Neuron (in vitro differentiated cells): ENCODE measurements around the gene ENKUR.
"Not testable (repeated sequence)": the region's sequence is repeated elsewhere in the genome, so short reads cannot be mapped to it uniquely, and the experiment has no call there.

Experiments
- H2AFZ ChIP-seq: one replicate; pipeline ENCODE4 v1.6.1; 2013; ENCODE audit warnings: low read depth, mild to moderate bottlenecking, inconsistent platforms, low read length, moderate library complexity
- H3K27me3 ChIP-seq: one replicate; pipeline ENCODE4 v1.6.1; 2013; ENCODE audit warnings: low read length; ENCODE audit not compliant: insufficient read depth
- H3K36me3 ChIP-seq: one replicate; pipeline ENCODE4 v1.6.1; 2013; ENCODE audit warnings: low read length; ENCODE audit not compliant: insufficient read depth
- H3K4me1 ChIP-seq: one replicate; pipeline ENCODE4 v1.6.1; 2013; ENCODE audit warnings: low read length; ENCODE audit not compliant: insufficient read depth
- H3K4me3 ChIP-seq: 2 replicates; pipeline ENCODE4 v1.5.1; 2013; ENCODE audit warnings: mild to moderate bottlenecking, low read length, moderate library complexity
- H3K9me3 ChIP-seq: one replicate; pipeline ENCODE4 v1.6.1; 2013; ENCODE audit warnings: low read length

Gene ENKUR

DNA sequence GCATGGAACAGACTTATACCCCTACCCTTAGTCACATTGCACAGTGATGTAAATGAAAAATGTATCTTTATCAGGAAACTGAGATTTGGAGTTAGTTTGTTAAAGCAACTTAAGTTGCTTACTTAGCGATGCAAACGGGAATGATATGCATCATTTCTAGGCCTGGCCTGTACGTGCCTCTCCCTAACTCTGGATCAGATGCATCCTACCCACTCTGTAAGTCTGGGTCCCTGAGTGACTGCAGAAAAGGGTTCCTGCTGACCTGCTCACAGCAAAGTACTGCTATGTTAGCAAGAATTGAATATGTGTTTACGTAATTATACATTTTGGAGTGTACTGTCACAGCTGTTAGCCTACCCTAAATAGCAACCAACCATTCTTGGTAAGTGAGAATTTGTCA, 32.8 kb downstream of the ENKUR start:
- H3K9me3 ChIP-seq = no peaks in the 10 kb centered on the region
- no peak overlapping the region for H2AFZ ChIP-seq
- no peaks in the 10 kb centered on the region for H3K4me1 ChIP-seq
- no peaks in the 10 kb centered on the region for H3K27me3 ChIP-seq
- no peaks in the 10 kb centered on the region for H3K36me3 ChIP-seq
- no peak overlapping the region for H3K4me3 ChIP-seq

DNA sequence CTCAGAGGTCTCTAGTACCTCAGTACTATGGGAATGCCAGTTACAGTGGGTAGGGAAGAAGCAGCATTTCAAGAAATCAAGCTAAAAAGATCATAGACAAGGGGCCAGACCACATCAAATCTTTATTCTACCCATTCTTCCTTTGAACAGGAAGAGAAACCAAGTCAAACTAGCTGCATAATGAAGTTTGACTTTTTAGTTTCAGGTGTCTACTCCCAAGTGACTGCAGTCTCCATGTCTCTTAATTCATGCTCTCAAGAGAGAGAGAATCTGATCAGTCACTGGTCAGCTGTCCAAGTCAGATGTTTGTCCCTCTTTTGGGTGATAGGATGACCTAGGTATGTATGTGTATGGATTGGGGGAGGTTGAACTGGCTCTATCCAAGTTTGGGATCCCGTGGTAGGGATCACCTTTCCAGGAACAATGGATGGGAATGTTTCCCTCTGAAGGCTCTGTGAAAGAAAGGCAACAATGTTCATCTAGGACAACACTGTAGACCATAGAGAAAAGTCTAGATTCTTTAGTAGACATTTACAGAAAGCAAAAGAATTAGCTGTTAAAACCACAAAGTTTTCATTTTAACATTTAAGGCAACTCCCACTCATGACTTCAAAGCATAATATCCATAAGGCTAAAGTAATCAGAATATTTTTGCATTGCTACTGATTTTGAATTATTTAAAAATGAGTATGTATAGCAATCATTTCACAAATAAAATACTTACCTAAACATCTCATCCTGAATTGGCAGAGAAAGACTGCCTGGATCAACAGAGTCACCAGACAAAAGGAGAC, 33.4 kb downstream of the ENKUR start:
- Histone ChIP-seq H3K4me1 (no peaks in the 10 kb centered on the region), H3K4me3 (no peak overlapping the region), H3K27me3 (no peaks in the 10 kb centered on the region), H3K9me3 (no peaks in the 10 kb centered on the region), H2AFZ (no peak overlapping the region), H3K36me3 (no peaks in the 10 kb centered on the region)

DNA sequence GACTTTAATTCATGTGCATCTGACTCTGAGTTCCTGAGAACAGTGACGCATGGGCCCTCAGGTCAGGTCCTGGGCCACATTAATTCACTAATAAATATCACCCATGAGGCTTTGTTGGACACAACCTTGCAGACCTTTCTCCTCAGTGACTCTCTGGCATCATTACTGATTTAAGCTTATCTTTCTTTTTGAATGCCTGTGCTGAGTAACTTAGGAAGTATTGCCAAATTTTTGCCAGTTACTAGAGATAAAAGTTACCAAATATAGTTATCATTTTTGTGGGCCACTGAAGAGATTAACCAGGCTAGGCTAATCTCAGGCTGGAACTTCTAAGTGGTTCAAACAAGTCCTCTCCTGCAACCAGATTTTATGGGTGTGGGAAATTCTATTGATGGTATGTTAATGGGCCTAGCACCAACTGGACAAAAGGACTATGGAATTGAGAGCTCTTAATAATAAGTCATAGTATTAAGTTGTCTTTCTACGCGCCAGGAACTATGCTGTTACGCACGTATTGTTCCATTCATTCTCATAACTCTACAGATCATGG, 34.7 kb downstream of the ENKUR start:
- no peaks in the 10 kb centered on the region for H3K9me3 ChIP-seq
- H3K27me3 ChIP-seq = no peaks in the 10 kb centered on the region
- H3K36me3 ChIP-seq = no peaks in the 10 kb centered on the region
- H3K4me3 ChIP-seq = no peak overlapping the region
- no peak overlapping the region for H2AFZ ChIP-seq
- H3K4me1 ChIP-seq = no peaks in the 10 kb centered on the region

DNA sequence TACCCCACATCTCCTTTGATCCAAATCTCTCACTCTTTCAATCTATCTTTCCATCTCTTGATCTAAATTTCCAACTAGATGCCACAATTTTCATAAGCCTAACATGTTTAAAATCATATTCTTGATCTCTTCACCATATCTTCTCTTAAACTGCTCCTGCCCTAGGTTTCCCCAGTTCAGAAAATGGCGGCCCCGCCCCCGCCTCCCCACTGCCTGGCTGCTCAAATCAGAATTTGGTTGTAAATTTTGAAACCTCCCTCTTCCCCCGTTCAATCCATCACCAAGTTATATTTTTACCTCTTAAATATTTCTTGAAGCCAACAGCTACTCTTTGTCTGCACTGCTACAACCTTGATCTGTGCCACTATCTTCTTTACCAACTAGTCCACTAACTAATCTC, 36.3 kb downstream of the ENKUR start:
- H3K4me3 ChIP-seq = no peak overlapping the region
- no peaks in the 10 kb centered on the region for H3K36me3 ChIP-seq
- H3K27me3 ChIP-seq = no peaks in the 10 kb centered on the region
- no peak overlapping the region for H2AFZ ChIP-seq
- H3K4me1 ChIP-seq = no peaks in the 10 kb centered on the region
- no peaks in the 10 kb centered on the region for H3K9me3 ChIP-seq

DNA sequence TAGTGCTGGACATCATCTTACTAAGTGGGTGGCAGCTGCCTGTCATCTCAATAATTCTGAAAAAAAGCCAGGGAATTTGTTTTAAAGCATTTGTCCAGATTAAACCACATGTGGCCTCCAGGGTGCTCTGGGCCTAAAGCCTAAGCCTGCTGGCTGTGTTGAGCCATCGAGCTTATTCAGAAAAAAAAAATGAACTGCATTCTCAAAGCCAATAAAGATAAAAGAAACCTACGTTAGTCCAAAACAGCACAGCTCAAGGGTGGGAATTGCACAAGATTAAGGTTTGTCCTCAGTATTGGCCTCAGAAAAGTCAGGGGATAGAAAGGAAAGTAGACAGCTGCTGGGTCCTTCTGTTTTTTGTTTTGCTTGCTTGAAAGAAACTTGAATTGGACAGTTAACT, 41.0 kb downstream of the ENKUR start:
- no peak overlapping the region for H3K4me3 ChIP-seq

DNA sequence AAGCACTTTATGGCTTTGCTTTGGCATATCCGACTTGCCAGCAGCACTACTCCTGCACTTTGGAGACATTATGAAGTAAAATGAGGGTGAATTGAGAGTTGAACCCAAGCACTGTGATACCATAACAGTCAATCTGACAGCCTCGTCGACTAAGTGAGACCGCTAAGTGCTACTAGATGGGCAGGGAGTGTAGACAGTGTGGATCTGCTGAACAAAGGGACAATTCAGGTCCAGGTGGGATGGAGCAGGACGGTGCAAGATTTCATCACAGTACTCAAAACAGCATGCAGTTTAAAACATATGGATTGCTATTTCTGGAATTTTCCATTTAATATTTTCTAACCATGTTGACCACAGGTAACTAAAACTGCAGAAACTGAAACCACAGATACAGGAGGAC, 42.8 kb downstream of the ENKUR start:
- no peaks in the 10 kb centered on the region for H3K27me3 ChIP-seq
- H2AFZ ChIP-seq = no peak overlapping the region

More for the DNA sequence above, 41.0 kb downstream of the ENKUR start:
- no peak overlapping the region for H2AFZ ChIP-seq
- H3K4me1 ChIP-seq = no peaks in the 10 kb centered on the region
- H3K27me3 ChIP-seq = no peaks in the 10 kb centered on the region
- no peaks in the 10 kb centered on the region for H3K9me3 ChIP-seq
- no peaks in the 10 kb centered on the region for H3K36me3 ChIP-seq

DNA sequence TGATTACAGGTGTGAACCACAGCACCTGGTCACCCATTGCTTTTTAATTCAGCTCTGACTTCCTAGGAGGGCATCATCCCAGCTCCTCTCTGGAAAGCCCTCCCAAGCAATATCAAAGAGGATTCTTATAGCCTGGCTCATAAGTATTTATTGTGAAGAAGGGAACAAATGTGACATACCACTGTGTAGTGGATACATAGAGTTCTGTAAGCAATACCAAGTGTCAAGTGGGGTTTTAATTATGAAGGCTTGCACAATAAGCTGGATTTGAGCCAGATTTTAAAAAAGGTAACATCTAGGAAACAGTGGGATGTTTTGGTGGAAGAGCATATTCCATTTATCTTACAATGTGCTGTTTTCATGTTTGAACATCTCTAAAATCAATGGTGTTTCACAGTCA, 44.6 kb downstream of the ENKUR start:
- H3K36me3 ChIP-seq = no peaks in the 10 kb centered on the region
- H3K27me3 ChIP-seq = no peaks in the 10 kb centered on the region
- no peaks in the 10 kb centered on the region for H3K9me3 ChIP-seq
- no peak overlapping the region for H3K4me3 ChIP-seq
- no peaks in the 10 kb centered on the region for H3K4me1 ChIP-seq
- no peak overlapping the region for H2AFZ ChIP-seq

More for the DNA sequence above, 42.8 kb downstream of the ENKUR start:
- Histone ChIP-seq H3K4me1 (no peaks in the 10 kb centered on the region), H3K9me3 (no peaks in the 10 kb centered on the region), H3K4me3 (no peak overlapping the region), H3K36me3 (no peaks in the 10 kb centered on the region)

DNA sequence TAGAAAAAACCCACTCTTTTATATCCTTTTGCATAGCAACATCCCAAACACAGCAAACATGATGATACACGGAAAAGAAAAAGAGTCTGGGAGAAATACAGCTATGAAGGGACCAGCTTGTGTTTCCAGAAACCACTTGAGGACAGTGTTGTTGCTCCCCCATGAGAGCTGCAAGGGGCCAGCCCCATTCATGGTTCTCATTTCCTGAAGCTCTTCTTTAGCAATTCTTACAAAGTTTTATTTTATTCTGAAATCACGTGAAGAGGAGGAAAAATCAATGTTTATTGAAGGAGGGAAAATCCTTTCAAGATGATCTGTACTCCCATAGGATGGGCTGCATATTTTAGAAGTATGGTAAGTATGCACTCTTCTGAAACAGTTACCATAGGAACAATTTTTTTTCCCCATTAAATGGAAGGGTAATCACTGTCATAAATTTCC, 46.1 kb downstream of the ENKUR start:
- no peaks in the 10 kb centered on the region for H3K27me3 ChIP-seq
- H3K36me3 ChIP-seq = no peaks in the 10 kb centered on the region
- H3K4me3 ChIP-seq = no peak overlapping the region
- H3K4me1 ChIP-seq = no peaks in the 10 kb centered on the region
- no peak overlapping the region for H2AFZ ChIP-seq
- no peaks in the 10 kb centered on the region for H3K9me3 ChIP-seq

DNA sequence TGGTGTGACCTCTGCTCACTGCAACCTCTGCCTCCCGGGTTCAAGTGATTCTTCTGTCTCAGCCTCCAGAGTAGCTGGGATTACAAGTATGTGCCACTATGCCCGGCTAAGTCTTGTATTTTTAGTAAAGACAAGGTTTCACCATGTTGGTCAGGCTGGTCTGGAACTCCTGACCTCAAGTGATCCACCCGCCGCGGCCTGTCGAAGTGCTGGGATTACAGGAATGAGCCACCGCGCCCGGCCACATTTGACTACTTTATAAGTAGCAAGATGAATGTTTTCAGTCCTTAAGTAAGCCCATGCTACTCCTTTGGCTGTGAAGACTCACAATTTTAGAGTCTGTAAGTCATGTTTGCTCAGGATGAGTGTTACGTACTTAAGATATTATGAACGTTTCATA, 47.0 kb downstream of the ENKUR start:
- H3K4me1 ChIP-seq, H3K36me3 ChIP-seq, H3K4me3 ChIP-seq, H2AFZ ChIP-seq, H3K27me3 ChIP-seq, H3K9me3 ChIP-seq: not testable (repeated sequence)

DNA sequence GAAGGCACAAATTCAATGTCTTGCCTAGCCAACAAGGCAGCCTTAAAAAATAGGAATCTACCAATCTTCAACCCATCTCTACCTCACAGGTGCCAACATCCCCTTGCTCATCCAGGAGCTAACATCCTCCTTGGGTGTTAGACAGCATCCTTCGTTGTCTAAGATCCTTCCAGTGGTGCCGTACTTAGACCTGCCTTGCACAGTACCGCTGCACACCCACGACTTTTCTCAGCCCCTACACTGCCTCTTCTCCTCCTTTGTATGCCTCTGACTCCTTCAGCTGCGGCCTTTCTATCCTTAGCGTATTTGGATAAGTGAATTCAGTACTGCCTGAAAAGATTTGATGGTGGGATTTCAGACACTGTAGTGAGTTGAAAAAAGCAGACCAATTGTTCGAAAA, 47.6 kb downstream of the ENKUR start:
- Histone ChIP-seq H2AFZ (no peak overlapping the region), H3K4me1 (peaks cover 5% of the 10 kb centered on the region), H3K36me3 (no peaks in the 10 kb centered on the region), H3K4me3 (no peak overlapping the region), H3K27me3 (no peaks in the 10 kb centered on the region), H3K9me3 (no peaks in the 10 kb centered on the region)

DNA sequence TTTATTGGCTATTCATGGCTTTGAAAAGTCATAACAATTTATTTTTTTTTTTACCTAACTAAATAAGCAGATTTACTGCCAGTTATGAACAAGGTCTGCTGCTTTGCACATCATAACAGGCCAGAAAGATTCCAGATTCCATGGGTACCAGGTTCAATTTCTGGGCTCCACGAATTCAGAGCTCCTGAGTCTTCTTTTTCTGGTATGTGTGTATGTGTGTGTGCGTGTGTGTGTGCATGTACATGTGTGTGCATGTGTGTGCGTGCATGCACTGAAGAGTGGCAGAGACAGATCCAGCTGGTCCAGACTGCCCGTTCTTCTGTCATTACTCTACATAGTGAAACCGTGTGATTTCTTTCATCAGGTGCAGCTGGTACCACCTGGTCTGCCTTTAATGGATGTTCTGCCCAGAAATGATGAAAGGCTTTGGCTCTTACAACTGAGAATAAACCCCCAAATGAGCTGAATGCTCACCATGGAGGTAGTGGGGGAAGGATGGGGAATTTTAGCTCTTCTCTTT, 48.9 kb downstream of the ENKUR start:
- no peak overlapping the region for H2AFZ ChIP-seq
- no peaks in the 10 kb centered on the region for H3K36me3 ChIP-seq
- peaks cover 5% of the 10 kb centered on the region for H3K4me1 ChIP-seq
- H3K4me3 ChIP-seq = no peak overlapping the region
- H3K9me3 ChIP-seq = no peaks in the 10 kb centered on the region
- no peaks in the 10 kb centered on the region for H3K27me3 ChIP-seq

DNA sequence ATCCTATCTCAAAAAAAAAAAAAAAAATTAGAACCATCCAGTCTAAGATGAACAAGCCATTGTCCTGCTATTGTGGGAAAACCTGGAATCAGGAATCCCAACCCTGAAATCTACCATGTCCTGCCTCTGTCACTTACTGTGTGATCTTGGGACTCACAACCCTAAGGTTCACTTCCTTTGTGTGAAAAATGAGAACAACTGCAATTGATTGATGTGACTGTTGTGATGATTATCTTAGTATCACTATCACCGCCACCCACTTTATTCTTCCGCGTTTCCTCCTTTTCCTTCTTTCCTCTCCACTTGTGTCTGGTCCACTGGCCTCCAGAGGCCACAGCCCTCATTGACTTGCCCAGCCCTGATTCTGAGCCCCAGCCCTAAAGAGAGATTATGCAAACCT, 50.9 kb downstream of the ENKUR start:
- no peaks in the 10 kb centered on the region for H3K27me3 ChIP-seq

DNA sequence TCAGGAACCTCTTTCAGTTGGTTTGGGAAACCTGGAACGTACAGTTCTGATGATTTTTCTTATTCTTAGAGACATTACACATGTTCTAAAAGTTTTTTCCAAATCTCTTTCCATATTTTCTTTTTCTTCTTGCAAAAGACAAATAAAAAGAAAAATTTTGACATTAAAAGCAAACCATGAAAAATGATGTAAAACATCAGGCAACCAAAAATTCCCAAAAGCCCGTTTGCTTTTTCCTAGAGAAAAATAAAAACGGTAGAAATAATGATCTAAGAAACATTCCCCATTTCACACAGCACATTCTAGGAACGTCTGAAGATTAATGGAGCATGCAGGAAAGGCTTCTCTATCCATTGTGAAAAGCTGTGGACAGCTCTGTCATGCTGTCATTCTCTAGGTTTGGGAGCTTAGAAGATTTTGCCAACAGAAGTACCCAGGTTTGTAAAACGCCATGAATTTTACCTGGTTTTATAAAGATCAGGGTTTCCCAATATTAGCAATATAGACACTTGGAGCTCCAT, 52.4 kb downstream of the ENKUR start:
- peaks cover 19% of the 10 kb centered on the region for H3K4me1 ChIP-seq
- no peak overlapping the region for H2AFZ ChIP-seq
- no peaks in the 10 kb centered on the region for H3K36me3 ChIP-seq
- H3K9me3 ChIP-seq = no peaks in the 10 kb centered on the region
- H3K27me3 ChIP-seq = no peaks in the 10 kb centered on the region
- no peak overlapping the region for H3K4me3 ChIP-seq

More for the DNA sequence above, 50.9 kb downstream of the ENKUR start:
- Histone ChIP-seq H3K4me1 (peaks cover 6% of the 10 kb centered on the region), H2AFZ (no peak overlapping the region), H3K9me3 (no peaks in the 10 kb centered on the region), H3K4me3 (no peak overlapping the region), H3K36me3 (no peaks in the 10 kb centered on the region)
